ENCODE measurements around the gene TTC28. TPM values are rescaled to one million over a fixed set of nuclear protein-coding genes. Genes with fewer than 3 reads are reported as not detected.

The TTC28 gene
- total and polyA plus RNA-seq, 8 donors = 31.1 to 44.2 (median 41.4) TPM

GRCh38 chr22:28015046-28015425 lies 664.6 kb downstream of the TTC28 start:
- TF ChIP-seq CTCF (IDR thresholded peaks at IDR 0.05) = no peak
- ATAC-seq (no peak), DNase-seq (peak in 1 of 4 donors; percentile 25)
- no peaks in the 10 kb centered on the region for H3K9me3 ChIP-seq
- H3K4me1 ChIP-seq = peaks cover 0 to 15% of the 10 kb centered on the region in 2 donors
- H3K27ac ChIP-seq = no peak overlapping the region
- H3K36me3 ChIP-seq = no peaks in the 10 kb centered on the region
- no peaks in the 10 kb centered on the region for H3K27me3 ChIP-seq
- H3K4me3 ChIP-seq = no peak overlapping the region
- intact Hi-C loops (cut with DNase I) = no loop called here

GRCh38 chr22:28014211-28015045 lies 665.2 kb downstream of the TTC28 start:
- Histone ChIP-seq H3K9me3 (no peaks in the 10 kb centered on the region), H3K4me3 (no peak overlapping the region), H3K27me3 (no peaks in the 10 kb centered on the region), H3K27ac (no peak overlapping the region), H3K36me3 (no peaks in the 10 kb centered on the region), H3K4me1 (peaks cover 0 to 11% of the 10 kb centered on the region in 2 donors)
- ATAC-seq (no peak), DNase-seq (peak in 2 of 4 donors; percentile 10 to 68)
- TF ChIP-seq CTCF (IDR thresholded peaks at IDR 0.05) = no peak
- intact Hi-C loops (cut with DNase I) = no loop called here

- H3K27ac ChIP-seq = no peak overlapping the region
- TF ChIP-seq CTCF (IDR thresholded peaks at IDR 0.05) = no peak
- no peaks in the 10 kb centered on the region for H3K27me3 ChIP-seq
- H3K4me3 ChIP-seq = no peak overlapping the region
- no peaks in the 10 kb centered on the region for H3K36me3 ChIP-seq
- no peaks in the 10 kb centered on the region for H3K9me3 ChIP-seq
- H3K4me1 ChIP-seq = peaks cover 0 to 15% of the 10 kb centered on the region in 2 donors
- peak in 1 of 4 donors; percentile 47 for DNase-seq
- intact Hi-C loops (cut with DNase I) = no loop called here
- ATAC-seq = no peak
These were observed 666.0 kb downstream of the TTC28 start for GRCh38 chr22:28013611-28014010.

- no peak for TF ChIP-seq CTCF (IDR thresholded peaks at IDR 0.05)
- Histone ChIP-seq H3K9me3 (no peaks in the 10 kb centered on the region), H3K27me3 (no peaks in the 10 kb centered on the region), H3K36me3 (no peaks in the 10 kb centered on the region), H3K27ac (no peak overlapping the region), H3K4me1 (peaks cover 0 to 15% of the 10 kb centered on the region in 2 donors), H3K4me3 (no peak overlapping the region)
- ATAC-seq (no peak), DNase-seq (peak in 1 of 4 donors; percentile 7)
- intact Hi-C loops (cut with DNase I) = no loop called here
These were observed 666.7 kb downstream of the TTC28 start for GRCh38 chr22:28012832-28013460.

- TF ChIP-seq CTCF (IDR thresholded peaks at IDR 0.05) = peak; percentile 91
- Histone ChIP-seq H3K27ac (no peak overlapping the region), H3K36me3 (no peaks in the 10 kb centered on the region), H3K27me3 (no peaks in the 10 kb centered on the region), H3K4me1 (peaks cover 0 to 4% of the 10 kb centered on the region in 2 donors), H3K9me3 (no peaks in the 10 kb centered on the region), H3K4me3 (no peak overlapping the region)
- intact Hi-C loops (cut with DNase I) = loop anchor here (5.0 to 10.0 kb wide), 2 partner anchors 125 to 127 kb away; no protein-coding TSS in a partner anchor
- ATAC-seq (peak; percentile 94), DNase-seq (peak; percentile 68 to 88 (median 83))
These were observed 670.3 kb downstream of the TTC28 start for GRCh38 chr22:28009272-28009827.

Measured in left lung (tissue), 10 donors.